WERI-Rb-1 (cell line): Measurements from ENCODE around the gene EFHD2.

ENCODE experiments used
- DNase-seq: peaks from one replicate; pipeline ENCODE4 v3.0.0-alpha.2; 2020
- H3K27ac ChIP-seq: fragments of 250-450 bp; sonication (Bioruptor Pico); 2 replicates; pipeline ENCODE4 v1.5.1; 2020; ENCODE audit warnings: mild to moderate bottlenecking, moderate library complexity
- H3K27me3 ChIP-seq: fragments of 250-450 bp; sonication (Bioruptor Pico); 2 replicates; pipeline ENCODE4 v1.5.1; 2021; ENCODE audit warnings: mild to moderate bottlenecking, low read depth, moderate library complexity; ENCODE audit not compliant: insufficient read depth, severe bottlenecking
- H3K36me3 ChIP-seq: fragments of 250-450 bp; sonication (Bioruptor Pico); 2 replicates; pipeline ENCODE4 v1.5.1; 2020; ENCODE audit warnings: mild to moderate bottlenecking, moderate library complexity
- H3K4me3 ChIP-seq: 2 replicates; pipeline ENCODE4 v1.5.1; 2011; ENCODE audit warnings: low read depth, mild to moderate bottlenecking, control low read depth, low read length
- H3K9me3 ChIP-seq: fragments of 250-450 bp; sonication (Bioruptor Pico); 2 replicates; pipeline ENCODE4 v1.5.1; 2021; ENCODE audit warnings: mild to moderate bottlenecking, moderate library complexity; ENCODE audit not compliant: severe bottlenecking
- CTCF ChIP-seq: IDR thresholded peaks from 2 replicates; pipeline ENCODE4 v1.5.1; 2011; ENCODE audit warnings: low read depth, mild to moderate bottlenecking, control low read depth, inconsistent platforms, low read length

The EFHD2 gene

DNA sequence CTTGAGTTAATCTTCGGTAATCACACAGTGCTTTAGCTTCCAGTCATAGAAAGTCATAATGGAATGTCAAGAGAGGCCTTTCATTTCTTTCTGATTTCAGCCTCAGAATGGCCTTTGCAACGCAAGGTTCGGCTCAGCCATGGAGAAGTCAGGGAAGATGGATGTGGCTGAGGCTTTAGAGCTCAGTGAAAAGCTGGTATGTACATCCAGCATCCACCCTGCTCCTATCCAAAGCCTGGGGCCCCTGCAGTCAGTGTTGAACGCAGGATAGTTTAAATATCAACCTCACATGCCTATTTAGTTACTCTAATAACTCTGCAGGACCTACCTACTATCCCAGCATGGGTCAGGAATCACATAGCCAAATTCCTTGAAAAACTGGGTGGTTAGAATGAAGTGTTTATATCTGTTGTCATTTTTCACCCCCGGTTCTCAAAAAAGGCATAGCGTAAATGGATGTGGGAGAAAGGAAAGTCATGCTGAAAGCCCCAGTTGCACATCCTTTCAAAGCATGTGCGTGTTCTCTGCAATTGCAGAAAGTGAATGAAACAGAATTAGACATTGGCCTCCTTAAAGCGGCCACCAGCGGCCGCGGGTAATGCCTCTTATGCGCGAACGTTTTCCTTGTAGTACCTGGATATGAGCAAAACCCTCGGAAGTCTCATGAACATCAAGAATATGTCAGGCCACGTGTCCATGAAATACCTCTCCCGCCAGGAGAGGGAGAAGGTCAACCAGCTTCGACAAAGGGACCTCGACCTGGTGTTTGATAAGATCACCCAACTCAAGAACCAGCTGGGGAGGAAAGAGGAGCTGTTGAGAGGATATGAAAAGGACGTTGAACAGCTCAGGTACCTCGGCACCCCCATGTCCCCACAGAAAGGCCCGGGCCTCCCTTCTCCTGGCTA, 28.8 kb upstream of the EFHD2 start:
- no peaks in the 10 kb centered on the region for H3K36me3 ChIP-seq
- H3K4me3 ChIP-seq = no peak overlapping the region
- no peak for DNase-seq
- no peak for TF ChIP-seq CTCF
- H3K27ac ChIP-seq = peak overlapping the region; percentile 3; the same call in 1 of the 2 replicates
- H3K9me3 ChIP-seq = no peaks in the 10 kb centered on the region
- H3K27me3 ChIP-seq = no peaks in the 10 kb centered on the region

GRCh38 chr1:15381805-15382204, 27.9 kb upstream of the EFHD2 start:
- Histone ChIP-seq H3K36me3 (no peaks in the 10 kb centered on the region), H3K9me3 (no peaks in the 10 kb centered on the region), H3K27me3 (no peaks in the 10 kb centered on the region), H3K27ac (no peak overlapping the region), H3K4me3 (no peak overlapping the region)
- DNase-seq = no peak
- no peak for TF ChIP-seq CTCF

DNA sequence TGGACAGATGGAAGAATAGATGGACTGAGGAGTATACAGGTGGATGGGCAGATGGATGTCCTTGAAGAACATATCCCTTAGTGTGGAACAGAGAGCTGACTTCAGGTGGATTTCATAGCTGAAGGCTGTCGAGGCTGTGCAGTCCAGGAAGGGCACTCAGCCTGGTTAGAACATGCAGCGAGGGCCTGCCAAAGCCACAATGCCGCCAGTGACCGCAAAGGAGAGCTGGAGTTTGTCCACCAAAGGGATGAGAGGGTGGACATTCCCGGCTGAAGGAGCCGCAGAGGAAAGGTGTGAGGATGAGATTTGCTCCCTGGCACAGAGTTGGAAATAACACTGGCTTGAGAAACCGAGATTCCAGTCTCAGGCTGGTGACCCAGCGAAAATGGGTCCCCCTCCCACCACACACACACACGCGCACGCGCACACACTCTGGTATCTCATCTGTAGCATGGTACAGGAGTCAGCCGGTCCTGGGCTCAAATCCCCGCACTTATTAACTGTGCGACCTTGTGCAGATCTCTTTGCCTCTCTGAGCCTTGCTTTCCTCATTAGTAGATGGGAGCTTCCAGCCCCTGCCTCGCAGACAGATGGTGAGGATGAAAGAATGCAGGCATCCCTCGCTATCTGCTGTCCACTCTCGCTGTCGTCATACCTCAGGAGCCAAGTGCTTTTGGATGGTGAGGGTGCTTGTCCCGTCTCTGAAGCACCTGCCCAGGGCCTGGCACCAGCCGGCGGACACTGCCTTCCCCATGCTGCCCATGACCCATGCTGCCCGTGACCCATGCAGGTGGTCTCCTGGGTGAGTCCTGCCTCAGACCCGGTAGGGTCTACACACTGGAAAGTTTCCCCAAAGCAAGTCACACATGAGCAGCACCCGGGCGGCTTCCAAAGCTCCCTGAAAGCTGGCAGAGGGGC, 26.8 kb upstream of the EFHD2 start:
- H3K27me3 ChIP-seq = no peaks in the 10 kb centered on the region
- H3K36me3 ChIP-seq = no peaks in the 10 kb centered on the region
- DNase-seq = peak; percentile 25
- H3K9me3 ChIP-seq = no peaks in the 10 kb centered on the region
- no peak for TF ChIP-seq CTCF
- H3K27ac ChIP-seq = no peak overlapping the region
- no peak overlapping the region for H3K4me3 ChIP-seq

DNA sequence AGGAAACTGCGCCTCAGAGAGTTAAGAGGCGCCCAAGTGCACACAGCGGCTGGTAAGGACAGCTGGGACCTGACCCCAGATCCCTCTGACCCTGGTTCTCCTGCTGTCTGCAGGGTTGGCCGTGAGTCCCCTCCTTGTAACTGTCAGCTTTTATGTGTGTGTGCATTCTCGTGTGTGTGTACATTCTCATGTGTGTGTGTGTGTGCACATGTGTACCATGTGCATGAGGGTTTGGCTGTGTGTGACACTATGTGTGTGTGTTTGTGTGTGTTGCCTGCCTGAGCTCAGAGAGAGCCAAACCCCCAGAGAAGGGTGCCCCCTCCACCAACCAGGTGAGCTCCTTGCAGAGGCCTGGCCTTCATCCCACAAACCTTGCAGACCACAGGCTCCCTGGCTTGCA, 25.9 kb upstream of the EFHD2 start:
- no peaks in the 10 kb centered on the region for H3K9me3 ChIP-seq
- DNase-seq = no peak
- no peaks in the 10 kb centered on the region for H3K36me3 ChIP-seq
- no peak overlapping the region for H3K4me3 ChIP-seq
- no peak overlapping the region for H3K27ac ChIP-seq
- no peaks in the 10 kb centered on the region for H3K27me3 ChIP-seq
- TF ChIP-seq CTCF = no peak

DNA sequence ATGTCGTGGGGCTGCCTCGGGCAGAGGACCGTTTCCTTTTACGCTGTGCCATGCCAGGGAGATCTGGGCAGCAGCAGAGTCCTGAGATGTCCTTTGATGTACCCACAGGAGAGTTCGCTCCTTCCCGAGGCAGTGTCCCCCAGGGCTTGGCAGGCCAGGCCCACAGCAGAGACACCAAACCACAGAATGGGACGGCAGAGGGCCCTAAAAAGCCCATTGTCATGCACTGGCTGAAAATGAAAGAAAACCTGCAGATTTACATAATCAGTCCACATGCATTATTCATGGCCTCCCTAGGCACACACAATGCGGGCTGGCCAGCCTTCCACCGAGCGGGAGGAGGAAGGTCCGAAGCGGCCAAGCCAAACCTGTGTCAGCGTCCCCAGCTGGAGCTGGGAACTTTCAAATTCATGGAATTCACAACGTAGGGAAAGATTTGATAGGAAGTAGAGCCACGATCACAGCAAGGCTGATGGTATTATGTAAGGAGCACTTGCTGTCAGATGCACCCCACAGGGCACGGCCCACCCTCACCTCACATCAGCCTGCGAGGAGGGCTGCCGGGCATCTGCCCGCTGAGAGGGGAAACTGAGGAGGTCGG, 25.3 kb upstream of the EFHD2 start:
- TF ChIP-seq CTCF = no peak
- Histone ChIP-seq H3K36me3 (no peaks in the 10 kb centered on the region), H3K27ac (no peak overlapping the region), H3K9me3 (no peaks in the 10 kb centered on the region), H3K4me3 (no peak overlapping the region), H3K27me3 (no peaks in the 10 kb centered on the region)
- DNase-seq = no peak
